Transverse colon (tissue), 4 donors: ENCODE results near the gene KCNK10.

Source experiments
- EP300 ChIP-seq: sonication (generic); formaldehyde crosslinking; IDR thresholded peaks from one replicate; pipeline ENCODE4 v1.6.1; 2017; ENCODE audit warnings: antibody characterized with exemption, low read depth
- POLR2A ChIP-seq: fragments of 450-650 bp; IDR thresholded peaks from one replicate; pipeline ENCODE4 v1.6.1; 2016; ENCODE audit warnings: antibody characterized with exemption, mild to moderate bottlenecking, moderate library complexity
- POLR2AphosphoS5 ChIP-seq, 3 donors: sonication (generic); formaldehyde crosslinking; IDR thresholded peaks; one replicate each; pipeline ENCODE4 v1.6.1; 2016; ENCODE audit warnings: antibody characterized with exemption in 3 of 3
- TF ChIP-seq, protein P1 (sequence below), 5 experiments: fragments of 200-600 bp in 3 of 5; fragments of 450-650 bp in 2 of 5; sonication (generic) in 3 of 5; IDR thresholded peaks; 1 replicate in 2 of 5; 2 replicates in 3 of 5; pipeline ENCODE4 v1.5.1; 2016 to 2017; ENCODE audit warnings: antibody characterized with exemption in 5 of 5, inconsistent platforms in 3 of 5, mild to moderate bottlenecking in 2 of 5, moderate library complexity in 1 of 5

DNA sequence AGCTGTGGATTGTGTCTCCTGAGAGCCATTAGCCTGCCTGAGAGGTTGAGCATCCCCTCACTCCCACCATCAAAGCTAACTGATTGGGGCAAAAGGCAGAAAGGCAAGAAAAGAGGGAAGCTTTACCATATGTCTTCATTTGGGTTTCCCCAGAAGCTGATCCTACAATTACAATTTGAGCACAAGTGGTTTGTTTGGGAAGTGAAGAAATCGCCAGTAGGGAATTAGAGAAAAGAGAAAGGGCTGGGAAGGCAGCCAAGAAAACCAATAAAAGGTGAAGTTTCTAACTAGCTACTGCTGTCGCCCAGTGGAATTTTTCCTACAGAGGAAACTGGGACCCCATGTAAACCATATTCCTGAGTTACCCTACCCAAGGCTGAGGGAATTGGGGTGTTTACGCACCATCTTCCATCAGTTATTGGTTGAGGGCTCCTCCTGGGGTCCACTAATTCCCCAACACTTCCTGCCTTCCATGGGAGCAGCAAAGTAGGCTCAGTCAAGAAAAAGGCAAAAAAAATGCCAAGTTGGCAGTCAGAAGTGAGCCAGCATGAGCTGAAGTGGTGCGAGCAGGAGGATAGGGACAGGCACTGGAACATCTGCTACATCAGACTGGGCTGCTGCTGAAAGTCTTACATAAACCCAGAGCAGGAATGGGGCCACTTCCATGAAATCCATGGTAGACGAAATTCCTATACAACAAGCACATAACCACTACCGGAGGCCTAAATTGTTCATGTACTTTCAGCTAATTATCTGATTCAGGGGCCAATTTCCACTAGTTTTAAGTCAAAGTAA lies 17.3 kb downstream of the KCNK10 start:
- TF ChIP-seq, protein P1, sequence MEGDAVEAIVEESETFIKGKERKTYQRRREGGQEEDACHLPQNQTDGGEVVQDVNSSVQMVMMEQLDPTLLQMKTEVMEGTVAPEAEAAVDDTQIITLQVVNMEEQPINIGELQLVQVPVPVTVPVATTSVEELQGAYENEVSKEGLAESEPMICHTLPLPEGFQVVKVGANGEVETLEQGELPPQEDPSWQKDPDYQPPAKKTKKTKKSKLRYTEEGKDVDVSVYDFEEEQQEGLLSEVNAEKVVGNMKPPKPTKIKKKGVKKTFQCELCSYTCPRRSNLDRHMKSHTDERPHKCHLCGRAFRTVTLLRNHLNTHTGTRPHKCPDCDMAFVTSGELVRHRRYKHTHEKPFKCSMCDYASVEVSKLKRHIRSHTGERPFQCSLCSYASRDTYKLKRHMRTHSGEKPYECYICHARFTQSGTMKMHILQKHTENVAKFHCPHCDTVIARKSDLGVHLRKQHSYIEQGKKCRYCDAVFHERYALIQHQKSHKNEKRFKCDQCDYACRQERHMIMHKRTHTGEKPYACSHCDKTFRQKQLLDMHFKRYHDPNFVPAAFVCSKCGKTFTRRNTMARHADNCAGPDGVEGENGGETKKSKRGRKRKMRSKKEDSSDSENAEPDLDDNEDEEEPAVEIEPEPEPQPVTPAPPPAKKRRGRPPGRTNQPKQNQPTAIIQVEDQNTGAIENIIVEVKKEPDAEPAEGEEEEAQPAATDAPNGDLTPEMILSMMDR (IDR thresholded peaks at IDR 0.05) = no peak
- TF ChIP-seq POLR2A = no peak
- no peak for TF ChIP-seq POLR2AphosphoS5 (IDR thresholded peaks at IDR 0.05)
- no peak for TF ChIP-seq EP300
